H1 (cell line): Measurements from ENCODE around the gene LHX2. TPM values are rescaled to one million over a fixed set of nuclear protein-coding genes. Genes with fewer than 3 reads are reported as not detected.

Source experiments
- GTF2F1 ChIP-seq: IDR thresholded peaks from 2 replicates; pipeline ENCODE4 v1.6.1; 2012; ENCODE audit warnings: low read depth, low read length, improper control_type of control experiment, borderline replicate concordance
- POU5F1 ChIP-seq: IDR thresholded peaks from 2 replicates; pipeline ENCODE4 v1.6.1; 2011; ENCODE audit warnings: low read depth, mild to moderate bottlenecking, low read length, moderate library complexity
- SP2 ChIP-seq: IDR thresholded peaks from 2 replicates; pipeline ENCODE4 v1.6.1; 2012; ENCODE audit warnings: mild to moderate bottlenecking, low read length, inconsistent platforms
- SUZ12 ChIP-seq: fragments of 200-600 bp; sonication (generic); IDR thresholded peaks from 2 replicates; pipeline ENCODE4 v1.6.1; 2012; ENCODE audit warnings: mild to moderate bottlenecking, inconsistent platforms, low read length, moderate library complexity, mixed read lengths
- TEAD4 ChIP-seq: IDR thresholded peaks from 2 replicates; pipeline ENCODE4 v1.6.1; 2012; ENCODE audit warnings: low read depth, low read length, inconsistent platforms, mixed read lengths
- polyA plus RNA-seq, 7 experiments: library from polyadenylated mRNA; depleted of rRNA in 3 of 7; stranded (reverse) in 5 of 7; unstranded in 2 of 7; fragments of >200 nt in 5 of 7; fragments of 200-250 nt in 2 of 7; gene quantifications; 1 replicate in 5 of 7; 2 replicates in 1 of 7; 4 replicates in 1 of 7; pipeline versions ENCODE4 v1.2.1 to v1.2.3, GENCODE V29; 2011 to 2013; ENCODE audit warnings: missing spikeins in 2 of 7, mixed read lengths in 2 of 7
- total RNA-seq: library from RNA; stranded (reverse); fragmentation: NEBNext Ultra II Directional; extraction: Animal tissue kit (Norgen Biotek cat#: 25700); gene quantifications from 2 replicates; pipeline ENCODE4 v1.2.1, GENCODE V29; 2021

LHX2 gene
- total and polyA plus RNA-seq, 2 of the 8 experiments (the other 6 are each of a cell fraction or from before 2014, with no cell fraction given) = 0.11 to 0.86 TPM

- TF ChIP-seq SP2 (no peak), TEAD4 (no peak), GTF2F1 (no peak), POU5F1 (no peak), SUZ12 (peak; percentile 71; the same call in 1 of the 2 replicates)
Observed at GRCh38 chr9:124010303-124010664, 1.3 kb upstream of the LHX2 start (continued).
